ENCODE data around the gene OR52K2. TPM values are rescaled to one million over a fixed set of nuclear protein-coding genes. Genes with fewer than 3 reads are reported as not detected.
"Not testable (repeated sequence)": the region's sequence is repeated elsewhere in the genome, so short reads cannot be mapped to it uniquely, and the experiment has no call there.

Gene OR52K2
- total RNA-seq, 1 experiment from 2014 or later, result not detected

DNA sequence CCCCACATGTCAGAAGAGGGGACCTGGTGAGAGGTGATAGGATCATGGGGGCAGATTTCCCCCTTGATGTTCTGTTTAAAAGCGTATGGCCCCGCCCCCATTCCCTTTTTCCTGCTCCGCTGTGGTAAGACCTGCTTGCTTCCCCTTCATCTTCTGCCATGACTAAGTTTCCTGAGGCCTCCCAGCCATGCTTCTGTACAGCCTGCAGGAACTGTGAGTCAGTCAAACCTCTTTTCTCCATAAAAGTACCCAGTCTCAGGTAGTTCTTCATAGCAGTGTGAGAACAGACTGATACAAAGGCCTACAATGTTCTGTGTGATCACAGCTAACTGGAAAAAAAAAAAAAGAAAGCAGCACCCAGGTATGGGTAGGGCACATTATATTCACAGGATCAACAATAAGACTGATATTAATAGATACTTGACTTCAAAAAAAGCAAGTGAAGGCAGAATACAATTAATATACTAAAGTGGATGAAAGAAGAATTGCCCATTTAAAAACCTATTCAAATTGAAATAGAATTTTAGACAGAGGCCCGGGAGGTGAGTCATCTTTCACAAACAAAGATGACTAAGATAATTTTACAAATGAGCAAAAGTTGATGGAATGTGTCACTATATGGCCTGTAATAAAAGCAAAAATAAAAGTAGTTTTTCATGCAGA, 31.6 kb downstream of the OR52K2 start:
- no peak for DNase-seq
- H3K9me3 Mint-ChIP-seq (ENCODE audit: low read depth, unreplicated experiment), result no peaks in the 10 kb centered on the region
- no TSS peak for BruUV-seq (replicated peaks)
- peaks cover 25% of the 10 kb centered on the region for H3K27me3 Mint-ChIP-seq (ENCODE audit: unreplicated experiment)
- no peak overlapping the region for H3K4me3 Mint-ChIP-seq (ENCODE audit: low read depth, unreplicated experiment)
- no peaks in the 10 kb centered on the region for H3K36me3 Mint-ChIP-seq (ENCODE audit: insufficient read depth, unreplicated experiment)
- CTCF ChIA-PET, result no interaction called here
- H3K27ac Mint-ChIP-seq (ENCODE audit: unreplicated experiment), result no peak overlapping the region
- intact Hi-C loops (cut with micrococcal nuclease; ENCODE audit: unreplicated experiment), result no loop called here
- TF ChIP-seq, protein P1, sequence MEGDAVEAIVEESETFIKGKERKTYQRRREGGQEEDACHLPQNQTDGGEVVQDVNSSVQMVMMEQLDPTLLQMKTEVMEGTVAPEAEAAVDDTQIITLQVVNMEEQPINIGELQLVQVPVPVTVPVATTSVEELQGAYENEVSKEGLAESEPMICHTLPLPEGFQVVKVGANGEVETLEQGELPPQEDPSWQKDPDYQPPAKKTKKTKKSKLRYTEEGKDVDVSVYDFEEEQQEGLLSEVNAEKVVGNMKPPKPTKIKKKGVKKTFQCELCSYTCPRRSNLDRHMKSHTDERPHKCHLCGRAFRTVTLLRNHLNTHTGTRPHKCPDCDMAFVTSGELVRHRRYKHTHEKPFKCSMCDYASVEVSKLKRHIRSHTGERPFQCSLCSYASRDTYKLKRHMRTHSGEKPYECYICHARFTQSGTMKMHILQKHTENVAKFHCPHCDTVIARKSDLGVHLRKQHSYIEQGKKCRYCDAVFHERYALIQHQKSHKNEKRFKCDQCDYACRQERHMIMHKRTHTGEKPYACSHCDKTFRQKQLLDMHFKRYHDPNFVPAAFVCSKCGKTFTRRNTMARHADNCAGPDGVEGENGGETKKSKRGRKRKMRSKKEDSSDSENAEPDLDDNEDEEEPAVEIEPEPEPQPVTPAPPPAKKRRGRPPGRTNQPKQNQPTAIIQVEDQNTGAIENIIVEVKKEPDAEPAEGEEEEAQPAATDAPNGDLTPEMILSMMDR (IDR thresholded peaks at IDR 0.05; ENCODE audit: unreplicated experiment), result no peak
- H3K4me1 Mint-ChIP-seq (ENCODE audit: low read depth, unreplicated experiment), result no peaks in the 10 kb centered on the region

DNA sequence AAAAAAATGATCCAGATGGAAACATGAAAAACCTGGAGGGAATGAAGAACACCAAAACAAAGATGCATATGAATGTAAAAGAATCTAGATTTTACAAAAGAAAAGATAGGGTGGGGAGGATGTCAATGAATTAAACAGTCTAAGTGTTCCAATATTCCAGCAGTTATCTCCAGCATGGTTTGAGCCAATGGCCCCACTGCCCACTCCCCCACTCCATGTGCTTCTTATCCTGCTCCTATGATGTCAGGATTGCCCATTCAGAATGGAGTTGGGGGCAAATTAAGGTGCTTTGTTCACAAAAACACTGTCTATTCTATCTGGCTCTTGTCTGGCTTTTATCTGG, 32.1 kb downstream of the OR52K2 start:
- no peaks in the 10 kb centered on the region for H3K4me1 Mint-ChIP-seq (ENCODE audit: low read depth, unreplicated experiment)
- H3K4me3 Mint-ChIP-seq (ENCODE audit: low read depth, unreplicated experiment), result no peak overlapping the region
- TF ChIP-seq, protein P1 (IDR thresholded peaks at IDR 0.05; ENCODE audit: unreplicated experiment), result no peak
- DNase-seq, result no peak
- no TSS peak for BruUV-seq (replicated peaks)
- no peak overlapping the region for H3K27ac Mint-ChIP-seq (ENCODE audit: unreplicated experiment)
- CTCF ChIA-PET, result no interaction called here
- no peaks in the 10 kb centered on the region for H3K36me3 Mint-ChIP-seq (ENCODE audit: insufficient read depth, unreplicated experiment)
- H3K9me3 Mint-ChIP-seq (ENCODE audit: low read depth, unreplicated experiment), result no peaks in the 10 kb centered on the region
- peaks cover 20% of the 10 kb centered on the region for H3K27me3 Mint-ChIP-seq (ENCODE audit: unreplicated experiment)
- intact Hi-C loops (cut with micrococcal nuclease; ENCODE audit: unreplicated experiment), result no loop called here

DNA sequence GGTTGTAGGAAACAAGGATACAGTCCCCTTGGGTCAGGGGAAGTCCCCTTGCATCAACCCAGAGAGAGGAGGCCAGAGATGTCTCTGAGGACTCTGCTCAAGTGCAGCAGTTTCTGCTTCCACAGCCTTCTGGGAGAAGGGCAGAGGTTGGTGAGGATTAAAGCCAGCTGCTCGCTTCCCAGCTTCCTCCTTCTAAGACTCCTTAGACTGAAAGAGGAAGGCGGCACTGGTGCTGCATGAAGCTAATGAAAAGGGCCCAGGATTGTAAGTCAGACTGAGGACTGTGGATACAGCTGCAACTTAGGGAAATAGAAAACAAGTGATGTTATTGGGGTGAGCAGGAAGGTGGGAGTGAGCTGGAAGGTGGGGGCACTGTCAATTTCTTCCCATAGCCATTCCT, 33.4 kb downstream of the OR52K2 start, which contains the start of gene OR52K1:
OR52K1 (plus strand) TSS at position 202 of the 400 bp plus-strand sequence. CDS start 6,255 bp downstream, outside the sequence.
- BruUV-seq (replicated peaks), result no TSS peak
- CTCF ChIA-PET, result no interaction called here
- no peaks in the 10 kb centered on the region for H3K36me3 Mint-ChIP-seq (ENCODE audit: insufficient read depth, unreplicated experiment)
- no peak within 1 kb of the TSS for H3K4me3 Mint-ChIP-seq (ENCODE audit: low read depth, unreplicated experiment)
- no peaks in the 10 kb centered on the region for H3K4me1 Mint-ChIP-seq (ENCODE audit: low read depth, unreplicated experiment)
- no peaks in the 10 kb centered on the region for H3K9me3 Mint-ChIP-seq (ENCODE audit: low read depth, unreplicated experiment)
- peaks cover 7% of the 10 kb centered on the region for H3K27me3 Mint-ChIP-seq (ENCODE audit: unreplicated experiment)
- no peak within 1 kb of the TSS for H3K27ac Mint-ChIP-seq (ENCODE audit: unreplicated experiment)
- DNase-seq, result no peak
- TF ChIP-seq, protein P1 (IDR thresholded peaks at IDR 0.05; ENCODE audit: unreplicated experiment), result no peak
- intact Hi-C loops (cut with micrococcal nuclease; ENCODE audit: unreplicated experiment), result no loop called here

DNA sequence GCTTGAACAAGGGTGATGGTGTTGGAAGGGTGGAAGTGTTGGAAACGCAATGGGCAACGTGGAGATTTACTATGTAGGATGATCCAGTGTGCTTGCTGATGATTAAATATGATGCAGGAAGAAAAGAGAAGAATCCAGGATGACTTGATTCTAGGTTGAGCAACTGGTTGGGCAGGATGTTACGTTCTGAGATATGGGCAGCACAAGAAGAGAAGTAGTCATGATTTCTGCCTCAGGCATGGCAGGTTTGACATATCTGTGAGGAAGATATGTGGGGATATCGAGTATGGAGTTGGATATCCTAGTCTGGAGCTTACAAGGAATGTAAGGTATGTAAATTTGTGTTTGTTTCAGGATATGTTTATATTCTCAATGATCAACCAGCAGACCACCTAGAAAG, 35.2 kb downstream of the OR52K2 start:
- BruUV-seq (replicated peaks), result no TSS peak
- H3K36me3 Mint-ChIP-seq (ENCODE audit: insufficient read depth, unreplicated experiment), result no peaks in the 10 kb centered on the region
- intact Hi-C loops (cut with micrococcal nuclease; ENCODE audit: unreplicated experiment), result no loop called here
- no peaks in the 10 kb centered on the region for H3K4me1 Mint-ChIP-seq (ENCODE audit: low read depth, unreplicated experiment)
- TF ChIP-seq, protein P1 (IDR thresholded peaks at IDR 0.05; ENCODE audit: unreplicated experiment), result no peak
- no peak for DNase-seq
- no peak overlapping the region for H3K27ac Mint-ChIP-seq (ENCODE audit: unreplicated experiment)
- peaks cover 7% of the 10 kb centered on the region for H3K27me3 Mint-ChIP-seq (ENCODE audit: unreplicated experiment)
- H3K4me3 Mint-ChIP-seq (ENCODE audit: low read depth, unreplicated experiment), result no peak overlapping the region
- H3K9me3 Mint-ChIP-seq (ENCODE audit: low read depth, unreplicated experiment), result no peaks in the 10 kb centered on the region
- CTCF ChIA-PET, result no interaction called here

DNA sequence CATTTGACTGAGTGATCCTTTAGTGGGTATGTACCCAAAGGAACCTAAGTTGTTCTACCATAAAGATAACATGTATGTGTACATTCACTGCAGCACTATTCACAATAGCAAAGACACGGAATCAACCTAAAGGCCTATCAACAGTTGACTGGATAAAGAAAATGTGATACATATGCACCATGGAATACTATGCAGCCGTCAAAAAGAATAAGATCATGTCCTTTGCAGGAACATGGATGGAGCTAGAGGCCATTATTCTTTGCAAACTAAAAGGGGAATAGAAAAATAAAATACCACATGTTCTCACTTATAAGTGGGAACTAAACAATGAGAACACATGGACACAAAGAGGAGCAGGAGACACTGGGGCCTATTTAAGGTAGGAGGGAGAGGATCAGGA, 42.3 kb downstream of the OR52K2 start:
- H3K27ac Mint-ChIP-seq (ENCODE audit: unreplicated experiment); H3K4me3 Mint-ChIP-seq (ENCODE audit: low read depth, unreplicated experiment); BruUV-seq (replicated peaks); H3K9me3 Mint-ChIP-seq (ENCODE audit: low read depth, unreplicated experiment); CTCF ChIA-PET; H3K36me3 Mint-ChIP-seq (ENCODE audit: insufficient read depth, unreplicated experiment); DNase-seq: not testable (repeated sequence)
- intact Hi-C loops (cut with micrococcal nuclease; ENCODE audit: unreplicated experiment), result loop anchor here (5.0 kb wide), 1 partner anchor 116 kb away; the partner anchor contains the start of gene TRIM68
- peaks cover 49% of the 10 kb centered on the region for H3K27me3 Mint-ChIP-seq (ENCODE audit: unreplicated experiment)
- peaks cover 22% of the 10 kb centered on the region for H3K4me1 Mint-ChIP-seq (ENCODE audit: low read depth, unreplicated experiment)

Measured in Calu3 (cell line).